Measurements from ENCODE around the gene GID8. TPM values are rescaled to one million over a fixed set of nuclear protein-coding genes. Genes with fewer than 3 reads are reported as not detected.

Gene GID8
- total RNA-seq, 1 experiment from 2014 or later, result 37.2 TPM

DNA sequence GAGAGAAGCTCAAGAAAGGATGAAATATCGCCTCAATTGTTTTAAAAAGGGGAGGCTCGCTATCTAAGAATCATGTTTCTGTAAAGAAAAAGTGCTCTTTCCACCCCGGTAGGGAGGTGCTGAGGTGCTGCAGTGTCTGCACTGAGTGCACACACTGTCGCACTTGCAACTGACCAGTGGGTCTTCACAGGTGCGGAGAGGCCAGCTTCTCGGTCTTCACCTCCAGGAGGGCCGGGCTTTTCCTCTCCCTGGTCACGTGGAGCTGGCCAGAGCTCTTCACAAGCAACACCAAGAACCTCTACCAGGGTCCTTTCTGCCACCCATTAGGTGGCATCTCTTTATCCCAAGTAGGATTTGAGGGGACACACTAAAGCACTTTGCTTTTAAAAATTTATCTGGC is 48.5 kb upstream of the GID8 start:
- no peak for DNase-seq
- TF ChIP-seq EZH2 (IDR thresholded peaks at IDR 0.05; ENCODE audit: low read length, unreplicated experiment), result no peak
- TF ChIP-seq CTCF (conservative IDR thresholded peaks at IDR 0.05; ENCODE audit: low read depth, low read length), result no peak
- TF ChIP-seq EZH2phosphoT487 (IDR thresholded peaks at IDR 0.05; ENCODE audit: borderline replicate concordance, low read length), result no peak
- no peak for ATAC-seq
- BruUV-seq (replicated peaks), result no TSS peak
- Histone ChIP-seq H3K4me2 (ENCODE audit: low read length) (no peak overlapping the region), H3K27me3 (ENCODE audit: low read length) (no peaks in the 10 kb centered on the region), H3K9me2 (replicated peaks; ENCODE audit: low read length) (no peaks in the 10 kb centered on the region), H3K9ac (ENCODE audit: low read length) (no peak overlapping the region), H3K79me2 (ENCODE audit: low read length) (no peaks in the 10 kb centered on the region), H3K9me3 (ENCODE audit: low read length) (no peaks in the 10 kb centered on the region), H4K20me1 (ENCODE audit: low read length) (no peaks in the 10 kb centered on the region), H3K4me1 (ENCODE audit: insufficient read depth, low read length) (no peaks in the 10 kb centered on the region), H3K27ac (ENCODE audit: low read length) (no peak overlapping the region), H3F3A (ENCODE audit: low read length, unreplicated experiment) (peaks cover 5% of the 10 kb centered on the region), H3K36me3 (ENCODE audit: low read depth, low read length) (peaks cover 62% of the 10 kb centered on the region), H3K4me3 (ENCODE audit: low read length) (no peak overlapping the region), H2AFZ (ENCODE audit: low read length) (no peak overlapping the region)
- CTCF ChIA-PET, result no interaction called here
- POLR2A ChIA-PET (ENCODE audit: unreplicated experiment), result interaction anchor here (0.6 kb wide), 1 partner anchor 973 kb away, joined by 3 read pairs; no protein-coding TSS in a partner anchor
- intact Hi-C loops (cut with micrococcal nuclease), result no loop called here

GRCh38 chr20:62889871-62890270 is 48.1 kb upstream of the GID8 start:
- ATAC-seq (no peak), DNase-seq (no peak)
- POLR2A ChIA-PET (ENCODE audit: unreplicated experiment), result no interaction called here
- Histone ChIP-seq H3K79me2 (ENCODE audit: low read length) (no peaks in the 10 kb centered on the region), H2AFZ (ENCODE audit: low read length) (no peak overlapping the region), H3F3A (ENCODE audit: low read length, unreplicated experiment) (peaks cover 5% of the 10 kb centered on the region), H3K27me3 (ENCODE audit: low read length) (no peaks in the 10 kb centered on the region), H3K27ac (ENCODE audit: low read length) (no peak overlapping the region), H4K20me1 (ENCODE audit: low read length) (no peaks in the 10 kb centered on the region), H3K9ac (ENCODE audit: low read length) (no peak overlapping the region), H3K9me2 (replicated peaks; ENCODE audit: low read length) (no peaks in the 10 kb centered on the region), H3K4me1 (ENCODE audit: insufficient read depth, low read length) (no peaks in the 10 kb centered on the region), H3K4me3 (ENCODE audit: low read length) (no peak overlapping the region), H3K9me3 (ENCODE audit: low read length) (no peaks in the 10 kb centered on the region), H3K36me3 (ENCODE audit: low read depth, low read length) (peaks cover 67% of the 10 kb centered on the region), H3K4me2 (ENCODE audit: low read length) (no peak overlapping the region)
- CTCF ChIA-PET, result no interaction called here
- TF ChIP-seq EZH2phosphoT487 (IDR thresholded peaks at IDR 0.05; ENCODE audit: borderline replicate concordance, low read length) (no peak), EZH2 (IDR thresholded peaks at IDR 0.05; ENCODE audit: low read length, unreplicated experiment) (no peak), CTCF (conservative IDR thresholded peaks at IDR 0.05; ENCODE audit: low read depth, low read length) (no peak)
- intact Hi-C loops (cut with micrococcal nuclease), result no loop called here
- BruUV-seq (replicated peaks), result no TSS peak

GRCh38 chr20:62890444-62890843 is 47.5 kb upstream of the GID8 start:
- H3K9ac ChIP-seq (ENCODE audit: low read length), result no peak overlapping the region
- no peaks in the 10 kb centered on the region for H3K4me1 ChIP-seq (ENCODE audit: insufficient read depth, low read length)
- DNase-seq (no peak), ATAC-seq (no peak)
- no peak overlapping the region for H3K4me2 ChIP-seq (ENCODE audit: low read length)
- peaks cover 5% of the 10 kb centered on the region for H3F3A ChIP-seq (ENCODE audit: low read length, unreplicated experiment)
- intact Hi-C loops (cut with micrococcal nuclease), result no loop called here
- TF ChIP-seq EZH2phosphoT487 (IDR thresholded peaks at IDR 0.05; ENCODE audit: borderline replicate concordance, low read length), result no peak
- no peak for TF ChIP-seq EZH2 (IDR thresholded peaks at IDR 0.05; ENCODE audit: low read length, unreplicated experiment)
- no peak for TF ChIP-seq CTCF (conservative IDR thresholded peaks at IDR 0.05; ENCODE audit: low read depth, low read length)
- H3K27ac ChIP-seq (ENCODE audit: low read length), result no peak overlapping the region
- no peaks in the 10 kb centered on the region for H3K27me3 ChIP-seq (ENCODE audit: low read length)
- no TSS peak for BruUV-seq (replicated peaks)
- H3K36me3 ChIP-seq (ENCODE audit: low read depth, low read length), result peaks cover 72% of the 10 kb centered on the region
- POLR2A ChIA-PET (ENCODE audit: unreplicated experiment), result no interaction called here
- no peak overlapping the region for H3K4me3 ChIP-seq (ENCODE audit: low read length)
- no peaks in the 10 kb centered on the region for H3K79me2 ChIP-seq (ENCODE audit: low read length)
- H2AFZ ChIP-seq (ENCODE audit: low read length), result no peak overlapping the region
- no peaks in the 10 kb centered on the region for H3K9me2 ChIP-seq (replicated peaks; ENCODE audit: low read length)
- no peaks in the 10 kb centered on the region for H4K20me1 ChIP-seq (ENCODE audit: low read length)
- H3K9me3 ChIP-seq (ENCODE audit: low read length), result no peaks in the 10 kb centered on the region
- CTCF ChIA-PET, result no interaction called here
